ENCODE measurements around the gene PLXNB1.
"Not testable (repeated sequence)": the region's sequence is repeated elsewhere in the genome, so short reads cannot be mapped to it uniquely, and the experiment has no call there.

The PLXNB1 gene

GRCh38 chr3:48406443-48407431 is 23.1 kb downstream of the PLXNB1 start:
- no peak for DNase-seq (ENCODE audit: low read depth, low spot score)

- no peak for DNase-seq (ENCODE audit: low read depth, low spot score)
These were observed 23.9 kb downstream of the PLXNB1 start for GRCh38 chr3:48405971-48406370.

- DNase-seq (ENCODE audit: low read depth, low spot score), result no peak
These were observed 24.5 kb downstream of the PLXNB1 start for GRCh38 chr3:48405343-48405881.

GRCh38 chr3:48404440-48405342 is 25.2 kb downstream of the PLXNB1 start:
- no peak for DNase-seq (ENCODE audit: low read depth, low spot score)

- no peak for DNase-seq (ENCODE audit: low read depth, low spot score)
These were observed 26.1 kb downstream of the PLXNB1 start for GRCh38 chr3:48403533-48404439.

GRCh38 chr3:48402907-48403306 is 27.0 kb downstream of the PLXNB1 start:
- no peak for DNase-seq (ENCODE audit: low read depth, low spot score)

GRCh38 chr3:48402281-48402732 is 27.6 kb downstream of the PLXNB1 start:
- no peak for DNase-seq (ENCODE audit: low read depth, low spot score)

- not testable (repeated sequence) for DNase-seq (ENCODE audit: low read depth, low spot score)
These were observed 28.4 kb downstream of the PLXNB1 start for GRCh38 chr3:48401434-48401901.

GRCh38 chr3:48400824-48401433 is 29.0 kb downstream of the PLXNB1 start:
- DNase-seq (ENCODE audit: low read depth, low spot score), result peak; percentile 25

- DNase-seq (ENCODE audit: low read depth, low spot score), result no peak
These were observed 30.3 kb downstream of the PLXNB1 start for GRCh38 chr3:48399387-48400172.

- DNase-seq (ENCODE audit: low read depth, low spot score), result no peak
These were observed 31.0 kb downstream of the PLXNB1 start for GRCh38 chr3:48398701-48399386.

GRCh38 chr3:48397767-48398681 is 31.9 kb downstream of the PLXNB1 start:
- no peak for DNase-seq (ENCODE audit: low read depth, low spot score)

- no peak for DNase-seq (ENCODE audit: low read depth, low spot score)
These were observed 34.2 kb downstream of the PLXNB1 start for GRCh38 chr3:48395714-48396113.

- no peak for DNase-seq (ENCODE audit: low read depth, low spot score)
These were observed 35.5 kb downstream of the PLXNB1 start for GRCh38 chr3:48394391-48394790.

- DNase-seq (ENCODE audit: low read depth, low spot score), result no peak
These were observed 40.9 kb downstream of the PLXNB1 start for GRCh38 chr3:48388966-48389365.

- DNase-seq (ENCODE audit: low read depth, low spot score), result no peak
These were observed 42.3 kb downstream of the PLXNB1 start for GRCh38 chr3:48387634-48388033.

GRCh38 chr3:48372862-48373435 is 56.9 kb downstream of the PLXNB1 start:
- DNase-seq (ENCODE audit: low read depth, low spot score), result no peak
